Mucosa of descending colon (tissue), 3 donors: ENCODE data around the gene RAD51B. TPM values are rescaled to one million over a fixed set of nuclear protein-coding genes. Genes with fewer than 3 reads are reported as not detected.
A peak's percentile ranks its signal among the peaks of the same experiment; 100 is the strongest.

Experiments
- ATAC-seq: fragments of 200-7000 bp; cut with Tn5 transposase; one replicate; pipeline ENCODE4 v1.9.1; 2020; ENCODE audit warnings: mild to moderate bottlenecking, moderate library complexity
- DNase-seq, 3 donors: peaks; one replicate each; pipeline ENCODE4 v3.0.0-alpha.2; 2020
- H3K36me3 ChIP-seq: fragments of 200-600 bp; one replicate; pipeline ENCODE4 v1.8.0; 2021; ENCODE audit warnings: low read depth, mild to moderate bottlenecking
- H3K4me1 ChIP-seq: fragments of 200-600 bp; one replicate; pipeline ENCODE4 v1.8.0; 2021; ENCODE audit warnings: low read depth, mild to moderate bottlenecking
- H3K4me3 ChIP-seq: fragments of 200-600 bp; one replicate; pipeline ENCODE4 v1.8.0; 2021; ENCODE audit warnings: mild to moderate bottlenecking
- H3K9me3 ChIP-seq: fragments of 200-600 bp; one replicate; pipeline ENCODE4 v1.8.0; 2021; ENCODE audit warnings: mild to moderate bottlenecking
- CTCF ChIP-seq: fragments of 200-600 bp; IDR thresholded peaks from one replicate; pipeline ENCODE4 v1.8.0; 2022; ENCODE audit warnings: antibody characterized with exemption, mild to moderate bottlenecking
- intact Hi-C, 2 donors: fragments of 100-400 bp; cut with DNase I in 1 of 2; cut with micrococcal nuclease in 1 of 2; formaldehyde crosslinking; loops; one replicate each; pipeline versions ENCODE4 v1.11.0 to v1.11.1; 2022; cut with DNase I, micrococcal nuclease
- total RNA-seq, 3 donors: library from RNA; stranded (reverse); fragmentation: NEBNext Ultra II Directional in 2 of 3; extraction: Animal tissue kit (Norgen Biotek cat#: 25700) in 2 of 3; gene quantifications; one replicate each; pipeline versions ENCODE4 v1.2.1 to v1.2.4, GENCODE V29; 2021 to 2023
- donor health status: DM: no; HTN: no; CAD: no; lungs with moderate emphysema.
- donor health status: DM: no; HTN: no; CAD: no.
- donor health status: DM: no; HTN: yes; CAD: no.

The RAD51B gene
- total RNA-seq, 3 donors from 2014 or later: 15.8 to 23.3 (median 20.9) TPM

DNA sequence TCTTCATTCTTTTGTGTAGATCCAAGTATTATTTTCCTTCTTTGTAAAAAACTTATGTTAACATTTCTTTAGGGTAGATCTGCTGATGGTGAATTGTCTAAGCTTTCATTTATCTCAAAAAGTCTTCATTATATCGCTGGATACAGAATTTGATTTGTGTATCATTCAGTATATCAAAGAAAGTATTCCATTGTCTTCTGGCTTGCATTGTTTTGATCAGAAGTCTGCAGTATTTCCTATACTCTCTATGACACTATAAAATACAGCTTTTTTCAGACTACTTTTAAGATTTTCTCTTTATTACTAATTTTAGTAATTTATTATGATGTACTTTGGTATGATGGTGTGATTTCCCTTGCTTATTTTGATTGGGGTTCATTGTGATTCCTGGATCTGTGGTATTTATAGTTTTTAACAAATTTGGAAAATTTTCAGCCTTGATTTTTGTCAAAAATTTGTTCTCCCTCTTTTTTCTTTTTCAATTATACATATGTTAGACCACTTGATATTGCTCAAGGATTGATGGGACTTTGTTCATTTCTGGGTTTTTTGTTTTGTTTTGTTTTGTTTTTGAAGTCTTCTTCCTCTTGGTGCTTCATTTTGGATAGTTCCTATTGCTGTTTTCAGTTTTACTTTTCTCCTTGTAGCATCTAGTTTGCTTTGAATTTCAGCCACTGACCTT lies 796.8 kb downstream of the RAD51B start:
- intact Hi-C loops: no loop called here

DNA sequence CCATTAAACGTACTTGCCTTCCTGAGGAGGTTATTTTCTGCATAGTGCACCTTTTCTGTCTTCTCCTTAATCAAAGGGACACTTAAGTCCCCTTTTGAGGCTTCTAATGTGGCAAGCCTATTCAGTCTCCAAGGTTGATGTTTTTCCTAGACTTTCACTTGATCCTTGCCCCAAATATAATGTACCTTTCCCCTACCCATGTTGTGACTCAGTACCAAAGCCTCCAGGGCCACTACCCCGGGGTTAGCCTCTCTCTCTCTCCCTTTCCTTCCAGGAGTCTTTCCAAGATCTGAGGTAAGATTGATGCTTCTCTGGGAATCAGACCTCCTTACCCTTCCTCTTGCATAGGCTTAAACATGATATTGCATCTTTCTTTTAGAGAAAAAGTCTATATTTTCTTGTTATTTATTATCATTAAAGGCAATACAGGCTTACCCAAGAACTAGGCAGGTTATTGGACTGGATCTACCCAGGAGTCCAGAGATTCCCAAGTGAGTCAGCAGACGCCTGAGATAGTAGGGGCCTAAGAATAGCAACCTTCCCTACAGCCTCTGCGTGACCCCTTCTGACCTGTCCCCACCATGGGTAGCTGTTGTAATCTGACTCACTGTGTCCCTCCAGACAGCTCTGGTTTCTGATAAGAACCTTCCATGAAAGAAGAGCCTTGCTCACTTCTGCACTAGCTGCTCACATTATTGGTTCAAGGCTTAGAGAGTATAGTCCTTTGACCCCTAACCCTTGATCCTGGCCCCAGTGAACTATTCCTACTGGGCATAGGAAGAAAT lies 800.4 kb downstream of the RAD51B start:
- no peaks in the 10 kb centered on the region for H3K36me3 ChIP-seq
- H3K9me3 ChIP-seq: peaks cover 34% of the 10 kb centered on the region
- no peak for DNase-seq
- TF ChIP-seq CTCF: no peak
- no peak for ATAC-seq
- intact Hi-C loops: no loop called here
- H3K4me3 ChIP-seq: no peak overlapping the region
- no peaks in the 10 kb centered on the region for H3K4me1 ChIP-seq

More for the DNA sequence above, 796.8 kb downstream of the RAD51B start:
- peaks cover 5% of the 10 kb centered on the region for H3K4me1 ChIP-seq
- no peak for DNase-seq
- no peaks in the 10 kb centered on the region for H3K36me3 ChIP-seq
- peaks cover 45% of the 10 kb centered on the region for H3K9me3 ChIP-seq
- H3K4me3 ChIP-seq: no peak overlapping the region
- no peak for ATAC-seq
- no peak for TF ChIP-seq CTCF

- H3K36me3 ChIP-seq: no peaks in the 10 kb centered on the region
- peaks cover 17% of the 10 kb centered on the region for H3K9me3 ChIP-seq
- H3K4me3 ChIP-seq: no peak overlapping the region
- DNase-seq (no peak), ATAC-seq (peak; percentile 57)
- intact Hi-C loops: no loop called here
- H3K4me1 ChIP-seq: no peaks in the 10 kb centered on the region
- TF ChIP-seq CTCF: no peak
Observed at GRCh38 chr14:68621400-68622365, 802.1 kb downstream of the RAD51B start.

DNA sequence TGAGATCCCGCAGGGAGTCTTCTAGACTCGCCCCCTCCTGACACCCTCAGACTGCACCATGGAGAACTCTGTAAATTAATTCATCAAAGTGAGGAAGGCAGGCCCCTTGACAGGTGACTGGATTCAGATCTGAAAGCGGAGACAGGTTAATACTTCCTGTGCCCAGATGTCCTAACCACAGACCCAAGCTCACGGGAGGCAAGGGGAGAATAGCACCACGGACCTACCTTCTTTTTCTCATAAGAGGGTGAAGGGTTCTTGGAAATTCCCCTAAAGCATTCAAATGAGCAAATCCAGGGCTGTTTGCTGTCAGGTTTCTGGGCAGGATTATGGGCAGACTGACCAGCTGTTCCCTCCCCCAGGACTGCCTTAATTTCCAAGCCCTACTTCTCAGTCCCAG lies 803.3 kb downstream of the RAD51B start:
- H3K9me3 ChIP-seq: peaks cover 5% of the 10 kb centered on the region
- no peak overlapping the region for H3K4me3 ChIP-seq
- H3K4me1 ChIP-seq: no peaks in the 10 kb centered on the region
- intact Hi-C loops: no loop called here
- no peak for TF ChIP-seq CTCF
- DNase-seq: no peak
- ATAC-seq: no peak
- no peaks in the 10 kb centered on the region for H3K36me3 ChIP-seq

- intact Hi-C loops: no loop called here
- peaks cover under 1% of the 10 kb centered on the region for H3K9me3 ChIP-seq
- no peak for ATAC-seq
- H3K36me3 ChIP-seq: no peaks in the 10 kb centered on the region
- no peak overlapping the region for H3K4me3 ChIP-seq
- H3K4me1 ChIP-seq: no peaks in the 10 kb centered on the region
- TF ChIP-seq CTCF: no peak
- DNase-seq: no peak
Observed at GRCh38 chr14:68623307-68623706, 803.7 kb downstream of the RAD51B start.
